Ovary (tissue), 3 donors: ENCODE measurements around the gene C5orf24.
"Not testable (repeated sequence)": the region's sequence is repeated elsewhere in the genome, so short reads cannot be mapped to it uniquely, and the experiment has no call there.

Experiments
- EP300 ChIP-seq: sonication (generic); formaldehyde crosslinking; IDR thresholded peaks from one replicate; pipeline ENCODE4 v1.6.1; 2017; ENCODE audit warnings: antibody characterized with exemption
- POLR2A ChIP-seq: fragments of 450-650 bp; IDR thresholded peaks from one replicate; pipeline ENCODE4 v1.6.1; 2017; ENCODE audit warnings: antibody characterized with exemption, mild to moderate bottlenecking, moderate library complexity
- TF ChIP-seq, protein P1 (sequence below), 3 donors: fragments of 450-650 bp in 2 of 3; fragments of 200-600 bp in 1 of 3; IDR thresholded peaks; one replicate each; pipeline versions ENCODE4 v1.5.1 to v1.8.0; 2016 to 2022; ENCODE audit warnings: antibody characterized with exemption in 3 of 3, mild to moderate bottlenecking in 1 of 3
- donor health status: DM: no; HTN: no; CAD: no.

DNA sequence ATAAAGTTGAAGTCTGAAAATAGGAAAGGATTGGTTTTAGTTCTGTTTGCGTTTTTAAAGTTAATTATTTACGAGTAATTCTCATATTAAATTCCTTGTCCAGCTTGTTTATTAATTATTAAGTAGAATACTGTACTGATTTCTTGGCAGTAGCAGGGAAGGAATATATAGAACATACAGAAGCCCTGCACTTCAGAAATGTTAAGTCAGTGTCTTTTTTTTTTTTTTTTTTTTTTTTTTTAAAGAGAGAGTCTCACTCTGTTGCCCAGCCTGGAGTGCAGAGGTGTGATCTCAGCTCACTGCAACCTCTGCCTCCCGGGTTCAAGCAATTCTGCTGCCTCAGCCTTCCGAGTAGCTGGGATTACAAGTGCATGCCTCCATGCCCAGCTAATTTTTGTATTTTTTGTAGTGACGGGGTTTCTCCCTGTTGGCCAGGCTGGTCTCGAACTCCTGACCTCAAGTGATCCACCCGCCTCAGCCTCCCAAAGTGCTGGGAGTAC, 3.7 kb downstream of the C5orf24 start:
- TF ChIP-seq, protein P1, sequence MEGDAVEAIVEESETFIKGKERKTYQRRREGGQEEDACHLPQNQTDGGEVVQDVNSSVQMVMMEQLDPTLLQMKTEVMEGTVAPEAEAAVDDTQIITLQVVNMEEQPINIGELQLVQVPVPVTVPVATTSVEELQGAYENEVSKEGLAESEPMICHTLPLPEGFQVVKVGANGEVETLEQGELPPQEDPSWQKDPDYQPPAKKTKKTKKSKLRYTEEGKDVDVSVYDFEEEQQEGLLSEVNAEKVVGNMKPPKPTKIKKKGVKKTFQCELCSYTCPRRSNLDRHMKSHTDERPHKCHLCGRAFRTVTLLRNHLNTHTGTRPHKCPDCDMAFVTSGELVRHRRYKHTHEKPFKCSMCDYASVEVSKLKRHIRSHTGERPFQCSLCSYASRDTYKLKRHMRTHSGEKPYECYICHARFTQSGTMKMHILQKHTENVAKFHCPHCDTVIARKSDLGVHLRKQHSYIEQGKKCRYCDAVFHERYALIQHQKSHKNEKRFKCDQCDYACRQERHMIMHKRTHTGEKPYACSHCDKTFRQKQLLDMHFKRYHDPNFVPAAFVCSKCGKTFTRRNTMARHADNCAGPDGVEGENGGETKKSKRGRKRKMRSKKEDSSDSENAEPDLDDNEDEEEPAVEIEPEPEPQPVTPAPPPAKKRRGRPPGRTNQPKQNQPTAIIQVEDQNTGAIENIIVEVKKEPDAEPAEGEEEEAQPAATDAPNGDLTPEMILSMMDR (IDR thresholded peaks at IDR 0.05) = not testable (repeated sequence)
- not testable (repeated sequence) for TF ChIP-seq POLR2A, EP300
